ENCODE results near the gene INAFM1.

Gene INAFM1

GRCh38 chr19:47310323-47310722 lies 35.6 kb downstream of the INAFM1 start:
- DNase-seq (ENCODE audit: low spot score), result no peak

DNA sequence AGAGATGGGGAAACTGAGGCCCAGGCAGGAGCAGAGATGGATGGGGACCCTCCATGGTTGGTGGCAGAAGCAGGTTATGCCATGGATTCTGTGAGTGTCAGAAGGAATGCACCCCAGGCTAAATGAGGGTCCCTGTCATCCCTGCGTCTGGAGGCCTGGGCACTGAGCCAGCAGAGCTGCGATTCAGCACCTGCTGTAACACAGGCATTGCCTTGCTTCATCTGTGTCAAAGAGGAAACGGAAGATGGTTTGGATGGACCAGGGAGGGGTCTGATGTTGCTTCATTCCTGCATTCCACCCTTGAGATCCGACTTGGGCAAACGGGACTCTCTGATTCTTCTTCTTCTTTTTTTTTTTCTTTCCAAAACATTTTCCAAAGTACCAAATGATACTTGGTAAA lies 36.1 kb downstream of the INAFM1 start:
- DNase-seq (ENCODE audit: low spot score), result no peak

DNA sequence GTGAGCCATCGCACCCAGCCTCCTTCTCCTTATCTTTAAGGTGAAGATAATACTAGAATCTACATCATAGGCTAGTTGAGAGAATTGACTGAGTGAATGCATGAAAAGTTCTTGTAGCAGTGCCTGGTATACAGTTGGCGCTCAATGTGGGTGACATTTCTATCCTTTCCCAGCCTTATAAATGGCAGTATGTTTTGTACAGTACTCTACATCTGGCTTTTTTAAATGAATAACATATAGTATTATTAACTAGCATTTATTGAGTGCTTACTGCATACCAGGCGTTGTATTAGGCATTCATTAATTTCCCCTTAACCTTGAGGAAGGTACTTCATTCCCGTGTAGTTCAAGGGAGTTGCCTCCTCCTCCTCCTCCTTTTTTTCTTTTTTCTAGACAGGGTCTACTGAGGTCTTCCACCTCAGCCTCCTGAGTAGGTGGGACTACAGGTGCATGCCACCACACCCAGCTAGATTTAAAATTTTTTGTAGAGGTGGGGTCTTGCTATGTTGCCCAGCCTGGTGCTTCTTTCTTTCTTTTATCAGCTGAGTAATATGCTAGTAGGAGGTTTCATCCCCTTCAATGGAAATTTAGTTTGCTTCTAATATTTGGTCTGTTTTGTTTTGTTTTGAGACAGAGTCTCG lies 37.8 kb downstream of the INAFM1 start:
- no peak for DNase-seq (ENCODE audit: low spot score)

- no peak for DNase-seq (ENCODE audit: low spot score)
Observed at GRCh38 chr19:47313754-47314295, 39.1 kb downstream of the INAFM1 start.

DNA sequence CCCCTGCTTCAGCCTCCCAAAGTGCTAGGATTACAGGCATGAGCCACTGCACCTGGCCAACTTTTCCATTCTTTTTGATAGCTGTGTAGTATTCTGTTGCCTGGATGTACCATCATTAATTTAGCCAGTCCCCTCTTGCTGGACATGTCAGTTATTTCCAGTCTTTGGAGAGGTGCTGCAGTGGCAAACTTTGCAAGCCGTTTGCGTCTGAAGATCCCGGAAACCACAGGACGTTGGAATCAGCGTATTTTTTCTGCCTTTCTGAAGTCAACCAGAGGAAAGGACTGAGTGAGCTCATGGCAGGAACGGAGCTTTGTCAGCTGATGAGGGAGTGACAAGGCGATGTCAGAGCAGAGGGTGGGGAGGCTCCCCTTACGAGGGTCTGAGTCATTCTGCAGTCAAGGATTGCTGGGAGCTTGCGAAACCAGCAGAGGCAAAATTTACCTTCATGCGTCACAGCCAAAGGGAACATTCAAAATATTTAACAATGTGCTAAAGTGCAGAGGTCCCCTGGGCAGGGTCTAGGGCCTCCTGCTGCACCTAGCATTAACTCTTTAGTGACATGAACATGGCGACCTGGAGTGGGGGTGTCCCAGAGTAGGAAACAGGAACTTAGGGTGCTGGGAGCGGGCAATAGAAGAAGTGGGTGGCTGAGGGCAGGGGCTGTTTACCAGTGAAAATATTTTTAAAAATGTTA lies 40.6 kb downstream of the INAFM1 start:
- DNase-seq (ENCODE audit: low spot score), result peak; percentile 89

GRCh38 chr19:47316513-47316912 lies 41.8 kb downstream of the INAFM1 start:
- DNase-seq (ENCODE audit: low spot score), result peak; percentile 72

- no peak for DNase-seq (ENCODE audit: low spot score)
Observed at GRCh38 chr19:47319923-47320871, 45.5 kb downstream of the INAFM1 start.

DNA sequence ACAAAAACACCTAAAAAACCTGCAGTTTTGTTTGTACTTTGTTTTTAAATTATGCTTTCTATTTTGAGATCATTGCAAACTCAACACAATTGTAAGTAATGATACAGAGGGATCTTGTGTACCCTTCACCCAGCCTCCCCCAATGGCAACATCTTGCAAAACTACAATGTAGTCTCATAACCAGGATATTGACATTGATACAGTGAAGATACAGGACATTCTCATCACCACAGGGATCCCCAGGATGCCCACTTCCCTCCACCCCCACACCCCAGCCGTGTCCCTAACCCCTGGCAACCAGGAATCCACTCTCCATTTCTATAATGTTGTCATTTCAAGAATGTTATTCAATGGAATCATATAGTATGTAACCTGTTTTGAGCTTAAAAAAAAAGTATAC lies 46.9 kb downstream of the INAFM1 start:
- no peak for DNase-seq (ENCODE audit: low spot score)

DNA sequence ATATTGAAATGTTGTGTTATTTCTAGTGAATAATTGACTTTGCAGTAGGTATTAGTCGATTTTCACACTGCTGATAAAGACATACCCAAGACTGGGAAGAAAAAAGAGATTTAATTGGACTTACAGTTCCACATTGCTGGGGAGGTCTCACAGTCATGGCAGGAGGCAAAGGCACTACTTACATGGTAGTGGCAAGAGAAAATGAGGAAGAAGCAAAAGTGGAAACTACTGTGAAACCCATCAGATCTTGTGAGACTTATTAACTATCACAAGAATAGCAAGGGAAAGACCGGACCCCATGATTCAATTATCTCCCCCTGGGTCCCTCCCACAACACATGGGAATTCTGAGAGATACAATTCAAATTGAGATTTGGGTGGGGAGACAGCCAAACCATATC lies 47.4 kb downstream of the INAFM1 start:
- DNase-seq (ENCODE audit: low spot score), result no peak

DNA sequence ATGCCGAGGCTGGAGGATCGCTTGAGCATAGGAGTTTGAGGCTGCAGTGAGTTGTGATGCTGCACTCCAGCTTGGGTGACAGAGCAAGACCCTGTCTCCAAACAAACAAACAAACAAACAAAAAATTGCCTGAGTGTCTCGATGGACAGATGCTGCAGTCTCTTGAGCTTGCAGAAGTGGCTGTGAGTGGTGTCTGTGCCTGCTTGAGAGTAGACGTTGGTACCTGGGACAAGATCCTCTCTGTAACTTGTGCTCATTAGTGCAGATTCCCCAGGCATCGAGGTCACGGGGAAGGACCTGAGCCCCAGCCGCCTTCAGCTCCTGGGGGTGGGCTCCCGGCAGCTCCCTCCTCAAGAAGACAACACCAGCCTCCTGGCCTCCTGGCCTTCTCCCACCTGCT lies 48.7 kb downstream of the INAFM1 start:
- DNase-seq (ENCODE audit: low spot score), result no peak

DNA sequence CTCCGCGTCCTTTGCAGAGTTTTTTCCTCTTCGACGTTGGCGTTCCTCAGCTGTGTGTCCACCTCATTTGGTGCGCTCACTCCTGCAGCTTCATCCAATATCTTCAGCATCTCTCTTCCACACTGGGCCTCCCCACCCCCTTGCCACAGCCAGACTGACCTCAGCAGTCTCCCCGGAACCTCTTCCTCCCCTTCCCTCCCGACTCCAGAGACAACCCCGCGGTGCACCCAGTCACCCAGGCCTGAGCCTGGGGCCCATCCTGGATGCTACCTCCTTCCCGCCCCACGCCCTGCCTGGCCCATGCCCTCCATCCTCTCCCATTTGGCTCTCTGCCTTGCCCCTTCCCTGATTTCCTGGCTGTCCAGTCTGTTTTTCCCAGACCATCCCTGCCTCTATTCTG lies 49.2 kb downstream of the INAFM1 start:
- no peak for DNase-seq (ENCODE audit: low spot score)

DNA sequence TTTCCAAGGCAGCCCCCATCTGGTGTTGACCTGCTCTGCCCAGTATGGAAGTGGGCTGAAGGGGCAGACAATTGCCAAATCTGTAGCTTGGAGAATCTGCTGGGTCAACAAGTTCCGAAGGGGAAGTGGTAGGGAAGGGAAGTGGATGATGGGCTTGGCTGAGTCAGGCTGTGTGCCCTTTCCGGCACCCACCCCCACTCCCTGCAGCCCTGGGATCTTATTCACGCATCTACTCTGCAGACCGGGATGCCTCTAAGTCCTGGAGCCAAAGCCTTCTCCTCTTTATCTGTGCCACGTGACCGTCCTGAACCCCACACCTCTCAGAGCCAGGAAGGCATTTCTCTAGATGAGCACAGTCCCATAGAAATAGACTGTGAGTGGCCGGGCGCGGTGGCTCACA lies 49.8 kb downstream of the INAFM1 start:
- no peak for DNase-seq (ENCODE audit: low spot score)
